Gastrocnemius medialis (tissue), 4 donors: ENCODE results near the gene RTN4RL1. TPM values are rescaled to one million over a fixed set of nuclear protein-coding genes. Genes with fewer than 3 reads are reported as not detected.
"Not testable (repeated sequence)": the region's sequence is repeated elsewhere in the genome, so short reads cannot be mapped to it uniquely, and the experiment has no call there.

Experiments used
- ATAC-seq, 2 donors: fragments of 150-250 bp; one replicate each; pipeline ENCODE4 v1.9.1; 2016
- DNase-seq, 2 donors: peaks; one replicate each; pipeline ENCODE4 v3.0.0-alpha.2; 2019
- H3K27ac ChIP-seq, 4 donors: fragments of 200-600 bp; sonication (generic); 1 replicate in 1 of 4; 2 replicates in 3 of 4; pipeline ENCODE4 v1.5.1; 2016 to 2018; ENCODE audit warnings: mild to moderate bottlenecking in 2 of 4, moderate library complexity in 1 of 4
- H3K27me3 ChIP-seq, 3 donors: fragments of 200-600 bp; sonication (generic) in 2 of 3; 1 replicate in 1 of 3; 2 replicates in 2 of 3; pipeline versions ENCODE4 v1.5.1 to v1.6.0; 2016 to 2019; ENCODE audit warnings: mild to moderate bottlenecking in 1 of 3, moderate library complexity in 1 of 3
- H3K36me3 ChIP-seq, 2 donors: fragments of 200-600 bp; sonication (generic) in 1 of 2; one replicate each; pipeline ENCODE4 v1.5.1; 2017 to 2018
- H3K4me1 ChIP-seq, 2 donors: fragments of 200-600 bp; sonication (generic) in 1 of 2; one replicate each; pipeline ENCODE4 v1.5.1; 2016 to 2017; ENCODE audit warnings: mild to moderate bottlenecking in 2 of 2
- H3K4me3 ChIP-seq, 4 donors: fragments of 200-600 bp; sonication (generic) in 3 of 4; 1 replicate in 1 of 4; 2 replicates in 3 of 4; pipeline ENCODE4 v1.5.1; 2016 to 2019; ENCODE audit warnings: mild to moderate bottlenecking in 2 of 4
- H3K9me3 ChIP-seq, 3 donors: fragments of 200-600 bp; sonication (generic) in 2 of 3; 1 replicate in 1 of 3; 2 replicates in 2 of 3; pipeline ENCODE4 v1.5.1; 2016 to 2019
- POLR2A ChIP-seq, 2 donors: fragments of 450-650 bp; IDR thresholded peaks; one replicate each; pipeline ENCODE4 v1.6.1; 2017; ENCODE audit warnings: antibody characterized with exemption in 2 of 2, mild to moderate bottlenecking in 2 of 2, moderate library complexity in 2 of 2
- in situ Hi-C, 4 donors: fragments of 200-750 bp; cut with MboI; loops; one replicate each; pipeline versions ENCODE4 v1.15.0 to v1.8.0; 2017; ENCODE audit warnings: low sequenced_read_pairs in 4 of 4
- intact Hi-C: fragments of 100-400 bp; cut with DNase I; formaldehyde crosslinking; loops from one replicate; pipeline ENCODE4 v1.15.1; 2023; ENCODE audit warnings: low total_unique reads
- total RNA-seq, 4 donors: library from RNA; depleted of rRNA; stranded (reverse); fragments of >200 nt; gene quantifications; one replicate each; pipeline versions ENCODE4 v1.1.0 to v1.2.3, GENCODE V29; 2016
- TF ChIP-seq, protein P1 (sequence below), 5 experiments: fragments of 450-650 bp in 3 of 5; fragments of 200-600 bp in 2 of 5; sonication (generic) in 2 of 5; IDR thresholded peaks in 4 of 5; conservative IDR thresholded peaks in 1 of 5; 1 replicate in 4 of 5; 2 replicates in 1 of 5; pipeline ENCODE4 v1.5.1; 2016 to 2019; ENCODE audit warnings: antibody characterized with exemption in 5 of 5, mild to moderate bottlenecking in 3 of 5, moderate library complexity in 3 of 5

RTN4RL1 gene
- total RNA-seq, 4 donors from 2014 or later: 0.31 to 1.7 (median 1.2) TPM

DNA sequence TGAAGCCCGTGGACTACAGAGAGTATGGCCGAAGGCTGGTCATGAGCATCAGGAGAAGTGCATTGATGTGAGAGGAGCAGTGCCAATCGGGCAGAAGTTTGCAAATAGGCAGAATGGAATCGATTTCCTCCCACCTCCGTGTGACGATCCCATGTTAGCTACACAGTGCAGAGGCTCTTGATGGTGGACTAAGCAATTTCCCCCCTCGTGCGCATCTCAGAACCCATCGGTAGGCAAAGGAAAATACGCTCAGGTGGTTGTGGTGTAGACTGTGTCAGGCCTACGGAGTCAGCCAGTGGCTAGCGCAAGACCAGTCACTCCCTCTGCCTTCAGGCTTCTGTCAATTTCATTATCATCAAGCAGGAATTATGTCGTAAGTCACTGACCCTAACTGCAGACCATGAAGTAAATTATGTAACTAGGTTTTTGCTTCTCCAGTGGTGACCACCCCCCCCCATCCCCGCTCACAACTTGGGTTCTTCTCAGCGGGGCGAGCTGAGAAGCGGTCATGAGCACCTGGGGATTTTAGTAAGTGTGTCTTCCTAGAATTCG lies 128.0 kb downstream of the RTN4RL1 start:
- no peaks in the 10 kb centered on the region for H3K27me3 ChIP-seq
- H3K27ac ChIP-seq: no peak overlapping the region
- peaks cover 6 to 10% of the 10 kb centered on the region in 2 donors for H3K4me1 ChIP-seq
- in situ Hi-C loops: loop anchor here in 1 of 4 donors (25.0 kb wide), 1 partner anchor 390 kb away; no protein-coding TSS in a partner anchor
- ATAC-seq: no peak
- H3K9me3 ChIP-seq: no peaks in the 10 kb centered on the region
- no peak for TF ChIP-seq POLR2A (IDR thresholded peaks at IDR 0.05)
- TF ChIP-seq, protein P1, sequence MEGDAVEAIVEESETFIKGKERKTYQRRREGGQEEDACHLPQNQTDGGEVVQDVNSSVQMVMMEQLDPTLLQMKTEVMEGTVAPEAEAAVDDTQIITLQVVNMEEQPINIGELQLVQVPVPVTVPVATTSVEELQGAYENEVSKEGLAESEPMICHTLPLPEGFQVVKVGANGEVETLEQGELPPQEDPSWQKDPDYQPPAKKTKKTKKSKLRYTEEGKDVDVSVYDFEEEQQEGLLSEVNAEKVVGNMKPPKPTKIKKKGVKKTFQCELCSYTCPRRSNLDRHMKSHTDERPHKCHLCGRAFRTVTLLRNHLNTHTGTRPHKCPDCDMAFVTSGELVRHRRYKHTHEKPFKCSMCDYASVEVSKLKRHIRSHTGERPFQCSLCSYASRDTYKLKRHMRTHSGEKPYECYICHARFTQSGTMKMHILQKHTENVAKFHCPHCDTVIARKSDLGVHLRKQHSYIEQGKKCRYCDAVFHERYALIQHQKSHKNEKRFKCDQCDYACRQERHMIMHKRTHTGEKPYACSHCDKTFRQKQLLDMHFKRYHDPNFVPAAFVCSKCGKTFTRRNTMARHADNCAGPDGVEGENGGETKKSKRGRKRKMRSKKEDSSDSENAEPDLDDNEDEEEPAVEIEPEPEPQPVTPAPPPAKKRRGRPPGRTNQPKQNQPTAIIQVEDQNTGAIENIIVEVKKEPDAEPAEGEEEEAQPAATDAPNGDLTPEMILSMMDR (IDR thresholded peaks at IDR 0.05 in 4 of 5, conservative IDR thresholded peaks at IDR 0.05 in 1 of 5): no peak
- peaks cover 6 to 56% of the 10 kb centered on the region in 2 donors for H3K36me3 ChIP-seq
- intact Hi-C loops: no loop called here
- H3K4me3 ChIP-seq: no peak overlapping the region
- no peak for DNase-seq

DNA sequence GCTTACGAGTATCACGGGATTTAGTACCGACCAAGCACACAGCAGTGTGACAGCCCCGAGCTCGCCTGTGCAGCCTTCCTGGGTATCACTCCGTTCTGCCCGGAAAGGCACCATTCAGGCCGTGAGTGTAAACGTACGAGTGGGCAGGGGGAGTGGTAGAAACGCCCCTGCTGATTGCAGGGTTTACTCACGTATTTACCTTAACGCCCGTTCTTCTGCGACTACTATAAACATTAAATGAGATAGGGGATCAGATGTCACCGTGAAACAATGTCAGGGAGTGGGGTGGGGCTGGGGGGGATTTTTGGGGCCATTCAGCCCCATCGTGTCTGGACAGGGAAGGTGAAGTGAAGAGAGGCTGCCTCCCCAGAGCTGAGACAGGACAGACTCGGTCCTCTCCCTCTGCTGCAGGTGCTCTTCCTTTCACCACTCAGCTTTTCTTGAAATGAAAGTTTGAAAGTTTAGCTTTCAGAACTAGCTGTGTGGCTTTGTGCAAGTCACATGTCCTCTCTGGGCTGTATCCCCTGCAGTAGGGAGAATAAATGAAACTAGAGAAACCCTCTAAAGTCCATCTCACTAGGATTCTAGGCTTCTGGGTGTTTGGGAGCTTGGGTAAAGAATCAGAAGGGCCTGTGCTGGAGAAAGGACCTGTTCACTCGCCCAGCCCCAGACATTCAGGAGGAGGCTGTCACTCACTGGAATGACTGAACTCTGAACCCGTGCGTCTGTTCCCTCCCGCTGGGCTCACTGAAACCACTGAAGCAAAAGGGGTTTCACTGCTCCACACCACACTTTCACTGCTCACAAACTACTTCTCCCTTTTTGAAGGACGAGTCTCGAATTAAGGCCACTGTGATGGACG lies 128.7 kb downstream of the RTN4RL1 start:
- Histone ChIP-seq H3K4me3 (no peak overlapping the region), H3K27ac (no peak overlapping the region), H3K27me3 (no peaks in the 10 kb centered on the region), H3K4me1 (peaks cover 6 to 10% of the 10 kb centered on the region in 2 donors), H3K9me3 (no peaks in the 10 kb centered on the region), H3K36me3 (peaks cover 6 to 63% of the 10 kb centered on the region in 2 donors)
- DNase-seq (no peak), ATAC-seq (no peak)
- TF ChIP-seq POLR2A (IDR thresholded peaks at IDR 0.05): no peak
- TF ChIP-seq, protein P1 (IDR thresholded peaks at IDR 0.05 in 4 of 5, conservative IDR thresholded peaks at IDR 0.05 in 1 of 5): no peak
- intact Hi-C loops: no loop called here
- in situ Hi-C loops: loop anchor here in 1 of 4 donors (25.0 kb wide), 1 partner anchor 391 kb away; no protein-coding TSS in a partner anchor

DNA sequence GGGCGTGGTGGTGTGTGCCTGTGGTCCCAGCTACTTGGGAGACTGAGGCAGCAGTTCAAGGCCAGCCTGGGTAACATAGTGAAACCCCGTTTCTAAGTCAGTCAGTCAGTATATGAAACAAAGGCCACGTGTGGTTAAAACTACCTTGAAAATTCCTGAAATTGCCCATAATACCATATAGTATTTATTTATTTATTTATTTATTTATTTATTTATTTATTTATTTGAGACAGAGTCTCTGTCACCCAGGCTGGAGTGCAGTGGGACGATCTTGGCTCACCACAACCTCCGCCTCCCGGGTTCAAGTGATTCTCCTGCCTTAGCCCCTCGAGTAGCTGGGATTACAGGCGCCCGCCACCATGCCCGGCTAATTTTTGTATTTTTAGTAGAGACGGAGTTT lies 129.7 kb downstream of the RTN4RL1 start:
- intact Hi-C loops: not testable (repeated sequence)

DNA sequence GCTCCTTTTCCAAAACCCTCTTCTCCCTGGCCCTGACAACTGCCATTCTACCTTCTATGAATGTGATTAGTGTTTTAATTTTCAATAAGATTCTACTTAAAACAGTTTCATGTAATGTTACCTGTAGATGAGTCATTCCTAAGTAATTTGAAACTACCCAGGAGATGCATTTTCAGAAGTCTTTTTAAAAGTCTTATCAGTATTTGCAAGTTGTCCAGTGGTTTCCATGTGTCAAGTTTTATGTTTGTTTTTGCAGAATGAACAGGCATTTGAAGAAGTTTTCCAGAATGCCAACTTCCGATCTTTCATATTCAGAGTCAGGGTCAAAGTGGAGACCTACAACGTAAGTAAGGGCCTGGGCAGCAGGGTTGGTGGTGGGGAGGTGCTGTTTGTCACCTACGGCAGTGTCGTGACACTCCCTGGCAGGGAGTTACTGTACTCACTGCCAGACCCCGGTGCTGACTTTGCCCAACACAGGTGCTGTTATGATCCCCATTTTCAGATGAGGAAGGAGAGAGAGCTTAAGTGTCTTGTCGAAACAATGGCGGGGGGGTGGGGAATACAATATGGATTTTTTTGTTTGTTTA lies 130.3 kb downstream of the RTN4RL1 start:
- Histone ChIP-seq H3K27me3 (no peaks in the 10 kb centered on the region), H3K36me3 (peaks cover 6 to 80% of the 10 kb centered on the region in 2 donors), H3K27ac (no peak overlapping the region), H3K4me1 (peaks cover 6% of the 10 kb centered on the region in 2 donors), H3K9me3 (no peaks in the 10 kb centered on the region), H3K4me3 (no peak overlapping the region)
- in situ Hi-C loops (loop anchor here in 1 of 4 donors (25.0 kb wide), 1 partner anchor 392 kb away; no protein-coding TSS in a partner anchor), intact Hi-C loops (no loop called here)
- DNase-seq (no peak), ATAC-seq (no peak)
- no peak for TF ChIP-seq POLR2A (IDR thresholded peaks at IDR 0.05)
- TF ChIP-seq, protein P1 (IDR thresholded peaks at IDR 0.05 in 4 of 5, conservative IDR thresholded peaks at IDR 0.05 in 1 of 5): no peak

More for the DNA sequence above, 129.7 kb downstream of the RTN4RL1 start:
- H3K27me3 ChIP-seq, H3K27ac ChIP-seq, H3K4me1 ChIP-seq, H3K9me3 ChIP-seq, DNase-seq, ATAC-seq, H3K4me3 ChIP-seq: not testable (repeated sequence)
- H3K36me3 ChIP-seq: peaks cover 6 to 73% of the 10 kb centered on the region in 2 donors
- in situ Hi-C loops: loop anchor here in 1 of 4 donors (25.0 kb wide), 1 partner anchor 392 kb away; no protein-coding TSS in a partner anchor
